GM03348 (cell line): ENCODE data around the gene PPP3R2.

ENCODE experiments used
- DNase-seq: peaks from one replicate; pipeline ENCODE4 v3.0.0; 2012; ENCODE audit warnings: low spot score

Gene PPP3R2

DNA sequence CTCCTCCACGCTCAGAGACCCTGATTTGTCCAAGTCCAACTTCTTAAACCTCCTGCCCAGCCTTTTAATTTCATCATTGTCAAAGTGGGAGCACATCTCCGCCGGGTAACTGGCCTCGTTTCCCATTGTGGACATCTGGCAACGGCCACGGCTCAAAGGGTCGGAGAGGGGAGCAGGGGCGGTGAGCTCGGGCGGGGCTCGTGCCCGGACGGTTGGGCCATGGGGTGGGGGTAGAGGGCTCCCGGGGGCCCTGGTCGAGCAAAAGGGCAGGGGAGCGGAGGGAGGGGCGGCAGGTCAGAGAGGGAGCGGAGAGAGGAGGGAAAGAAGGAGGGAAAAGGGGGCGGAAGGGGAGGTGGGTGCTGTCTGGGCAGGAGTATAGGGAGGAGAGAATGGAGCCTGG lies at the start of gene PPP3R2:
TSS of gene PPP3R2 (minus strand) at position 174 of the 400 bp plus-strand sequence. CDS start at position 126, 48 bp downstream.
- no peak for DNase-seq

- DNase-seq: no peak
These were observed 45.3 kb upstream of the PPP3R2 start for GRCh38 chr9:101639785-101640665.

- DNase-seq: no peak
These were observed 44.5 kb upstream of the PPP3R2 start for GRCh38 chr9:101639311-101639710.

GRCh38 chr9:101636247-101636646 lies 41.5 kb upstream of the PPP3R2 start:
- no peak for DNase-seq

DNA sequence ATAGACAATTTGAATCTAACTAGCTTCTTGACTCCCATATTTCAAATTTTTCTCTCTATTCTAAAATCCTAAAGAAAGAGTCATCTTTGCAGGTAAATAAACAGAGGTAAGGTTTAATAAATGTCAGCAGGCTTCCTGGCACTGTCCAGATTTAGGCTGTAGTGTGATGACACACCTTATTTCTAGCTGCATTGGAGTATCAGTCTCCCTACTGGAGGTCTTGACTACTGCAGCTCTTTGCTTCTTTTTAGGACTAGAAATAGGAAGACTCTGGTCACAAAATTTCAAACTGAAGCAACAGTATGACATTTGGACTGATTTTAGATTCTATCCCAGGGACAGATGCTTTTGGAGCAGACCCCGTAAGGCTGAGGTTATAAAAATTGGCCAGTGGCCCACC lies 40.7 kb upstream of the PPP3R2 start:
- no peak for DNase-seq

DNA sequence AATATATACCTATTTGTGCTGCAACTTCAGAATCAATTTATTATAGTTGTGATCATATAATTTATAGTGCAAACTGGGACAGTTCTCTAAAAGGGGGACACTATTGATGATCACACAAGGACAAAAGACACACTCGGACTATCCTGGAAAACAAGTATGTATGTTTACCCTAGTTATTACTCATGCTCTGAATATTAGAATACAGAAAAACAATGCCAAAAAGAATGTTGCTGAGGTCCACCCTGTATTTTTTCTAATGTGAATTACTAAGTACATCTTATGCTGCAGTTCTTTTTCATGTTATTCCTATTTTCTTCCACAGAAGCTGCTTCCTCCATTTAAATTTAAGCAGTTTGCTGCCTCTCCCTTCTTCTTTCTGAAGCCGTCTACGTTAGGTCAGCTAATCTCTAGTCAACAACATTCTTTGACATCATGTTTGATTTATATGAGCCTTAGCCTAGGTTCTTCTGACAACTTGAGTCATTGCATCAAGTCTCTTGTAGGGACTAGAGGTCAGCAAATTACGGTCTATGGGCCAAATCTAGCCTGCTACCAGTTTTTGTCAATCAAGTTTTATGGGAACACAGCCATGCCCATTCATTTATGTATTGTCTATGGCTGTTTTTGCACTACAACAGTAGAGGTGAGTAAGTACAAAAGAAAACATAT lies 40.1 kb upstream of the PPP3R2 start:
- DNase-seq: no peak

DNA sequence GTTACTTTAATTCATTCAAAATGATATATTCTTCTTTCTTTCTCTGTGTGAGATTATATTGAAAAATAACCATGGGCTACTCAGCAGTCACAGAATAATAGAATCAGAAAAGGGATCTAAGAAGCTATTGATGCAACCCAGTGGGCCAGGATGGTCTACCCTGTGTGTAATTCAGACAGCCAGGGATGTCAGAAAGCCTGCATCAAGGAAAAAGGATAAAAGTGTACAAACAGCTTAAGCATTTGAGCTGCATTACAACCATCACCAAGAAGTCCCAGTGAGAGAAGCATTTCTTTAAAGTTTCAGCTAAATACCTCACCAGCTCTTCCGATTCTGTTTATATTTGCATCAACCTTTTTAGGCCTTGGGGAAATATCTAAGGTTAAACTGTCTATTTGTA lies 37.8 kb upstream of the PPP3R2 start:
- DNase-seq: no peak

DNA sequence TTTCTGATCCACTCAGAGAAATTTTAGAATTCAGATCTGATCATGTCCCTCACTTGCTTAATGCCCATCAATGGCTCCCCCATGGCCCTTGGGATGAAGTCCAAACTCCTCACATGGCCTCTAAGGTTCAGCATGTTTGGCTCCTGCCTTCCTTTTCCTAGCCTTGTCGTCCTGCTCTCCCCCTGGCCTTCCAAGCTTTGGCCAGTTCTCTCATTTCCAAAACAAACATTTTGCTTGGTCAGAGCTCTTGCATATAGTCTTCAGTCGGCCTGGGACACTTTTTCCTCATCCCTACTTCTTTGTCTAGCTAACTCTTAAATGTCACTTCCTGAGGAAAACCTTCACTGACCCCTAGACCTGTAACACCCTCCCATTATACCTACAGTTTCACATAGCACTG lies 37.1 kb upstream of the PPP3R2 start:
- DNase-seq: no peak

- no peak for DNase-seq
These were observed 34.9 kb upstream of the PPP3R2 start for GRCh38 chr9:101629636-101630035.

DNA sequence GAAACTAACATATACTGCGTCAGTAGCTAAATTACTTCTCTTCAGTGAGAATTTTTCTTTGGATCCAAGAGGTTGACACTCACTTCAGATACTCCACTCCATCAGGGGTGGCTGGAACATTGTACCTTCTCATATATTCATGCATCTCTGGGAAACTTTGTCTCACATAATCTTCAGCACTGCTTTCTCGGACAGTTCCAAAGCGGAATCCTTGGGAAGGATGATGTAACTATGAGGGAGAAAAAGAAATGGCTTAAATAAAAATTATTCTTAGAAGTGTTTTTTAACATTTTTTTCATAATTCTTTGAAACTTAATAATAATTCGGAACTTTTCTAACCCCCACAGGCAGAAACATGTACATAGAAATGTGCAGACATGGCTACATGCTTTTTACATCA lies 33.4 kb upstream of the PPP3R2 start:
- peak; percentile 26 for DNase-seq

DNA sequence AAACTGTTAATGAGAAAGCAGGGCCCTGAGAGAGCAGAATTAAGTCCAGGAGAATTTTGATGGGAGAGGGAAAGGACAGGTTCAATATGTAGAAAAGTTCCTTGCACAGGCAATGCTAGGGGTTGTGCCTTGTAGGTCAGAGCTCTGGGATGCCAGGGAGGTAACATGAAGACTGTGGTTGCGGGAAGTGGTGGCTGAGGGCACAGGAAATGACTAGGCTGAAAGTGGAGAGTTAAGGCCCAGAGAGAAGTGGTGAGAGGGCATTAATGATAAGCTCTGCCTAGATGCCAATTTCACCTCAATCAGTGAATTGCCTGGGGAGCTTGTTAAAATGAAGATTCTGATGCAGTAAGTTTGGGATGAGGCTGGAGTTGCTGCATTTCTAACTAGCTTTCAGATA lies 31.5 kb upstream of the PPP3R2 start:
- no peak for DNase-seq

- no peak for DNase-seq
These were observed 31.1 kb upstream of the PPP3R2 start for GRCh38 chr9:101625876-101626275.

DNA sequence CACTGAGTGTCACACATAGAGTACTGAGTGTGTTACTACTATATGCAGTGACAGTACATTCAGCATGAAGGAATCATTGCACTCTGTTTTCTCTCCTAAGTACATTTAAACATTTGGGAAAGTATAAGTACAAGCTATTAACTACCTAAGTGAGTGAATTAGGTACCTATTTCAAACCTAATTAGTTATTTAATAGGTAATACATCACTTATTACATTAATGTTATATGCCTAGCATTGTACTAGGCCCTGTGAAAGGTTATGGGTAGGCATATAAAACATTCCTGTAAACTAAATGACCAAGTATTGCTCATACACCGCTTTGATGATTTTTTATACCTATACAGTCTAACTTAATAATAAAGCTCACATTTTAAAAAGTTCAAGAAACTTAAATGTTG lies 25.7 kb upstream of the PPP3R2 start:
- no peak for DNase-seq

- DNase-seq: no peak
These were observed 23.9 kb upstream of the PPP3R2 start for GRCh38 chr9:101618698-101619097.

DNA sequence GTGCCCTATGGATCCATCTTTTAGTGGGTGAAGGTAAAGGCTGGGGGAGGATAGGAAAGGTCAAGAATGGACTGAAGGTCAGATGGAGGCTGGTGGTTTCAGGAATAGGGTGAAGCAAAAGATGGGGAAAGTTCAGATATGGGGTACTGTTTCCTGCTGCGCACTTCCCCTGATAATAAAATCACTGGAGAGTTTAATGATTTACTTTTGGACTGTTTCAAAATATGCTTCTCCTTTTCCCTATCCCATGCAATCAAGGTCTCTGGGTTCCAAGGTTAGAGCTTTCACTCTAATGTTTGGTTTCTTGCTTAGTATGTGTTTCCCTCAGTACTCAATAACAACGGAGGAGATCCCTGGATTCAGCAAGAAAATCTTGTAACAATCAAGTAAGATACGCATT lies 10.8 kb upstream of the PPP3R2 start:
- DNase-seq: no peak

- DNase-seq: no peak
These were observed 9.5 kb upstream of the PPP3R2 start for GRCh38 chr9:101604296-101604695.

DNA sequence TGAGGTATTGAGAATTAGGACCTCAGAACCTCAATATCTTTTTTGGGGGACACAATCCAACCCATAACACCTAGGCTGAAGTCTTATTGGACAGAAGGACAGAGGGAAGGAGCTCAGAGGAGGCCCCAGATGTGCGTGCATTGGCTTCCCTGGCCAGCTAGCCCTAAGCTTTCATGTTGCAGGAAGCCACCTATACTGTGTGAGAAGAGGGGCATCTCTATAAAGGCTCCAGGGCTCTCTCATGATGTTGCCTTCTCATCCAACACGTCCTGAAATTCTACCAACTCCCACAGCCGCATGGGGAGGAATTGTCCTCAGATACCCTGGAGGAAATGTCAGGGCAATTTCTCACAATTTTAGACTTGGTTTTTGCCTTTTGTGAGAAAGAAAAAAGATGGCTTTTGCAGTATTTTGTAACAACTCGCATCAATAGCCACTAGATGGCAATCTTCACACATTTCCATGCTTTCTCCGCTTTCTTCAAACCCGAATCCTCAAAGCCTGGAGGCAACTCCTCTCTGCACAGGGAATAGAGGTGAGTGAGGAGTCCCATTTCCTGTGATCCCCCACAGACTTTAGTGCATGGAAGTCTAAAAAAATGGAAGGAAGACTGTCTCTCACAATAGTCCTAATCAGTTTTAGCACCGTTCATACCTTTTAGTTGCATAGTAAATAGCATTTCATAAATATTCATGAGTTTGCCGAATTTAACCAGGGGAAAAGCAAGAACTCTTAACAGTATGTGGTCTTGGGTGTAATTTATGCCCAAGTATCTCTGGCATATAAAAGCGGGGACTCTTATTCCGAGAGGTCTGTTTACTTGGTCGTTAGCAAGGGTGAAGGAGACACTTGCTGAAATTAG lies 7.4 kb upstream of the PPP3R2 start:
- peak; percentile 74 for DNase-seq

- DNase-seq: no peak
These were observed 1.4 kb downstream of the PPP3R2 start for GRCh38 chr9:101593345-101593744.

- no peak for DNase-seq
These were observed 2.0 kb downstream of the PPP3R2 start for GRCh38 chr9:101592788-101593187.

GRCh38 chr9:101591787-101592446 lies 2.9 kb downstream of the PPP3R2 start:
- DNase-seq: no peak

- no peak for DNase-seq
These were observed 3.9 kb downstream of the PPP3R2 start for GRCh38 chr9:101590901-101591300.

- DNase-seq: peak; percentile 43
These were observed 4.7 kb downstream of the PPP3R2 start for GRCh38 chr9:101590074-101590473.
